AG04449 (cell line): ENCODE results near the gene SLC16A3.

Experiments
- CTCF ChIA-PET: fragments of 350-600 bp; formaldehyde crosslinking; extraction: SDS; loops from one replicate; lab custom pipeline; 2021; ENCODE audit warnings: antibody characterized with exemption; lab: Yijun Ruan, JAX
- POLR2A ChIA-PET: fragments of 400-600, 350-600 bp; formaldehyde crosslinking; extraction: SDS; loops from one replicate; lab custom pipeline; 2020; ENCODE audit warnings: antibody characterized with exemption, inconsistent platforms; lab: Yijun Ruan, JAX
- DNase-seq: peaks from one replicate; pipeline ENCODE4 v3.0.0-alpha.2; 2010; ENCODE audit warnings: low read depth, low spot score
- H3K4me3 ChIP-seq: 2 replicates; pipeline ENCODE4 v1.5.1; 2011; ENCODE audit warnings: low read depth, mild to moderate bottlenecking, control low read depth, low read length
- TF ChIP-seq, protein P1 (sequence below): IDR thresholded peaks from one replicate; pipeline ENCODE4 v1.5.1; 2011; ENCODE audit warnings: mild to moderate bottlenecking, moderate library complexity, low read length, control low read depth, inconsistent platforms; ENCODE audit not compliant: insufficient read depth; ENCODE audit errors: missing control alignments

The SLC16A3 gene

DNA sequence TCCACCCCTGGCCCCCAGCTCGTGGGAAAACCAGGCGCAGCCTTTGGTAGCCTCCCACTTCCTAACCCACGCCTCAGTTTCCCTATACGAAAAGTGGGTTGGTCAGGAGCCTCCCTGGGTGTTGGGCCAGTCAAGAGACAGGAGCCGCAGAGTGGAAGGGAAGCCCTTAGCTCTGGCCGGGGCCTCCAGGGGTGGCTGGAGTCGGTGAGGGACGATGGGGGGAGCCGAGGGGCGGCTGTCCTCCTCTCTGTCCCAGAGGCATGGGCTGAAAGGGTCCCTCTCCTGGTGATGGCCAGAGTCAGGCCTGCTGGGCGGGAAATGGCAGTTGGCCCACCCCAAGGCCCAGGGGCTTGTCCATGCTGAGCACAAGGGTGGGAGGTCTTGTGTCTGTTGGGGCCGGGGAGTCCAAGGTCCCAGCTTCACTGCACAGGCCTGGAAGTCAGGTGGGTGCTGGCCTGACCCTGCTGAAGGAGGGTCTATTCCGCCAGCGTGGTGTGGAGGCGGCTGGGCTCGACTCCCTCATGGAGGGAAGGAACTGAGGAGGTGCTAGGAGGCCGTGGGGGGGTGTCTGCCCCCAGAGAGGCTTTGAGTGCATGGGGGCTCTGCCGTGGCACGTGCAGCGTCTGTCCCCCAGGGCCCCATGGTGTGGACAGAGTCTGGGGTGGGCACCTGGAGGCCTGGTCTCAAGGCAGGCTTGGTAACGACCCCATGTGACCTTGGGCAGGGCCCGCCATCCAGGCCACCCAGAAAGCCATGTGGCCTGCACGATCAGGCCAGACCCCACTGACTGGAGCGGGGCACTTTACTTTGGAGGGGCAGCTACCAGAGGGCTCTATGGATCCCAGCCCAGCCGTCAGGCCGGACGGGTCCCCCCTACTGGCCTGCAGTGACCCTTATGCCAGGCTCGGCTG is 1.1 kb downstream of the SLC16A3 start:
- H3K4me3 ChIP-seq = peak overlapping the region; percentile 86
- TF ChIP-seq, protein P1, sequence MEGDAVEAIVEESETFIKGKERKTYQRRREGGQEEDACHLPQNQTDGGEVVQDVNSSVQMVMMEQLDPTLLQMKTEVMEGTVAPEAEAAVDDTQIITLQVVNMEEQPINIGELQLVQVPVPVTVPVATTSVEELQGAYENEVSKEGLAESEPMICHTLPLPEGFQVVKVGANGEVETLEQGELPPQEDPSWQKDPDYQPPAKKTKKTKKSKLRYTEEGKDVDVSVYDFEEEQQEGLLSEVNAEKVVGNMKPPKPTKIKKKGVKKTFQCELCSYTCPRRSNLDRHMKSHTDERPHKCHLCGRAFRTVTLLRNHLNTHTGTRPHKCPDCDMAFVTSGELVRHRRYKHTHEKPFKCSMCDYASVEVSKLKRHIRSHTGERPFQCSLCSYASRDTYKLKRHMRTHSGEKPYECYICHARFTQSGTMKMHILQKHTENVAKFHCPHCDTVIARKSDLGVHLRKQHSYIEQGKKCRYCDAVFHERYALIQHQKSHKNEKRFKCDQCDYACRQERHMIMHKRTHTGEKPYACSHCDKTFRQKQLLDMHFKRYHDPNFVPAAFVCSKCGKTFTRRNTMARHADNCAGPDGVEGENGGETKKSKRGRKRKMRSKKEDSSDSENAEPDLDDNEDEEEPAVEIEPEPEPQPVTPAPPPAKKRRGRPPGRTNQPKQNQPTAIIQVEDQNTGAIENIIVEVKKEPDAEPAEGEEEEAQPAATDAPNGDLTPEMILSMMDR = peak; percentile 0
- ChIA-PET POLR2A (interaction anchor here (0.7 to 4.6 kb wide), 13 partner anchors 9 to 276 kb away, joined by 3 to 101 read pairs (median 3); partner anchors contain the start of genes CCDC57 and FASN), CTCF (interaction anchor here (1.0 to 3.7 kb wide), 5 partner anchors 11 to 200 kb away, joined by 3 to 18 read pairs (median 4); no protein-coding TSS in a partner anchor)
- DNase-seq = no peak

DNA sequence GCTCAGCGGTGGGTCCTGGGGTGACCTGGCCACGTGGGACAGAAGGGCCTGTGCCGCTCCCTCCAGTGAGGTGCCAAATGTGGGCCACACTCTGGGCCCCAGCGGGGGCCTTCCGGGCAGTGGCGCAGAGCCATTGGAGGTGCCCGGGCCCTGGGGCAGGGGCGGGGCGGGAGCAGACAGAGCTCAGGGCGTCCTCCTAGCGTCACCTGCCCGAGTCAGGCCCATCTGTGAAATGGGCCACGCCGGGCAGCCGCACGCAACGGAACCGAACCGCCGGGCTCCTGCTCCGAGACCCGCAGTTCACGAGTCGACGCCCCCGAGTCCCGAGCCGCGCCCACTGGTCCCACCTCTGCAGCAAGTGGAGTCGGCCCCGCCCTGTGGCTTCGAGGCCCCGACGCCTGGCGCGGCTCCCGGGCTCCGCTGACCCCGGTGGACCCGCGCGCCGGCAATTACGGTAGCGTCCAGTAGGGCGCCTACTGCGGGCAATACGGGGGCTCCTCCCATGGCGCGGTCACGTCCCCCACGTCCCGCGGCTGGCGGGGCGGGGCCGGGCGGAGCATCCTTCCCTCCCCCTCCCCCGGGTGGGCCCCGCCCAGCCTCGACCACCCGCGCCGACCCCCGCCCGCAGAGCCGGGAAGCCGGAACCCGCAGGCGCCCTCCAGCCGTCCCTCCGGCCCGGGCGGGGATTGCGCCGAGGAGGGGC is 1.9 kb downstream of the SLC16A3 start:
- peak overlapping the region; percentile 86 for H3K4me3 ChIP-seq
- no peak for DNase-seq
- CTCF ChIA-PET = interaction anchor here (1.0 to 3.7 kb wide), 5 partner anchors 11 to 201 kb away, joined by 3 to 18 read pairs (median 3); no protein-coding TSS in a partner anchor
- TF ChIP-seq, protein P1 = peak; percentile 60
- POLR2A ChIA-PET = interaction anchor here (2.9 to 4.6 kb wide), 4 partner anchors 8 to 25 kb away, joined by 20 to 101 read pairs (median 46); partner anchors contain the start of gene CCDC57

DNA sequence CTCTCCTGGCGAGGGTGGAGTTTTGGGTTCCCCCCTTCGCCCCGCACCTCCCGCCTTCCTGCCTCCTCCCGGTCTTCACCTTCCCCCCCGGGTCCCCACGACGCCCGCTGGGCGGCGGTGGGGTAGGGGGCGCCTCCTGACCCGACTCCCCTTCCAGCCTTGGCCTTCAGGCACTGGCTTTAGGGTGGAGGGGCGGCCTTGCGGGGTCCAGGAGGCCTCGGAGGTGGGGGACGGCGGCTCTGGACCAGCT is 2.4 kb downstream of the SLC16A3 start:
- DNase-seq = no peak
- ChIA-PET CTCF (interaction anchor here (1.0 to 3.7 kb wide), 3 partner anchors 20 to 202 kb away, joined by 3 to 18 read pairs (median 4); no protein-coding TSS in a partner anchor), POLR2A (interaction anchor here (3.7 to 4.6 kb wide), 3 partner anchors 8 to 14 kb away, joined by 40 to 101 read pairs (median 51); partner anchors contain the start of gene CCDC57)
- peak overlapping the region; percentile 86 for H3K4me3 ChIP-seq
- TF ChIP-seq, protein P1 = no peak

DNA sequence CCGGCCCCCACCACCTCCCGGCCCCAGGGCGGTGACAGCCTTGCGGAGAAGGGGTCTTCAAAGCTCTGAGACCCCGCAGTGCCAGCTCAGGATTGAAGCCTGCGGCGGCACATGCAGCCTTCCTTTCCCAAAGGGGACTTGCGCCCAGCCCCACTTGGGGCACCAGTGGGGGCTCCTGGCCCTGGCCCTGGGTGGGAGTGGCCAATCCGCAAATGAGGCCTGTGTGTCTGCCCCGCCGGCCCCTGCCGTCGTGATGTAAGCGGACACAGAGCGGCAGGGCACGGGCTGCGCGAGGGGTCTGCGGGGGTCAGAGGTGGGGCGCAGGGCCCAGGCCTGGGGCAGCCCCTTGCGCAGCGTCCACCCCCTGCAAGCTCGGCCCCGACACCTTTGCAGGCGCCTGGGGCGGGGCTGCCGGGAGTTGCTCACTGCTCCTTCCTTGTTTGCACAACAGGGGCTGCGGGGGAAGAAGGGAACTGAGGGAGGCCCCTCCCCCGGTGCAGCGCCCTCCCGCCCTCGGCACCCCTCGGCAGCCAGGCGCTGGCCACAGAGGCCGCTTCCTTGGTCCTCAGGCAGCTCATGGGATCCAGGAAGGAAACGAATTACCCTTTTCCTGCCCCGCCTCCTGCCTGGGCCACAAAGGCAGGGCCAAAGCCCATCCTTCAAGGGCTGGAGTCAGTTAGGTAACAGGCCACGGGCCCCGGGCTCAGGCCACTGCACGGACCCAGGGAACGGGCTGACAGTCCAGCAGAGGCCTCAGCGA is 2.9 kb downstream of the SLC16A3 start:
- TF ChIP-seq, protein P1 = no peak
- no peak for DNase-seq
- ChIA-PET POLR2A (interaction anchor here (3.7 to 4.6 kb wide), 3 partner anchors 7 to 15 kb away, joined by 40 to 101 read pairs (median 51); partner anchors contain the start of gene CCDC57), CTCF (interaction anchor here (1.0 to 3.7 kb wide), 3 partner anchors 20 to 202 kb away, joined by 3 to 18 read pairs (median 4); no protein-coding TSS in a partner anchor)
- peak overlapping the region; percentile 86 for H3K4me3 ChIP-seq

DNA sequence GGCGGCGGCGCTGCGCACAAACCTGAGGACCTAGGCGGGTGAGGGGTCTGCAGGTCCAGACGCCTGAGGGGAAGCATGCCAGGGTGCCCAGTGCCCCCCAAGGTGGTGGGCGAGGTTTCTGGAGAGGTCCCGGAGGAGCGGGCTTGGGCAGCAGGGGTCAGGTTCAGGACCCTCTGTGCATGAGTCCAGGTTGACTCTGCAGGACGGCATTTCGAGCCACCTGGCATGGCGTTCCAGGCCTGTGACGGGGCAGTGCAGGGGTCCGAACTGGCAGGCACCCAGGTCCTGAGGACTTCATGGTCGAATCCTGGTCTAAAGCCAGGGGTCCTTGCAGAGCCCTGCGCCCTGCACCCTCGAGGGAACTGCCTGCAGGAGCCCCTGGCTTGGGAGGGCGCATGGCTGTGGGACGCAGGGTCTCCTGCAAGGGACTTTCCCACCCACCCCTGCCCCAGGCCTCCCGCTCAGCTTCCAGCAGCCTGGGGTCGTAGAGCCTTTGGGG is 3.5 kb downstream of the SLC16A3 start:
- ChIA-PET CTCF (interaction anchor here (1.6 kb wide), 1 partner anchor 203 kb away, joined by 4 read pairs; no protein-coding TSS in a partner anchor), POLR2A (interaction anchor here (4.5 to 4.6 kb wide), 2 partner anchors 10 to 16 kb away, joined by 51 to 101 read pairs; partner anchors contain the start of gene CCDC57)
- H3K4me3 ChIP-seq = peak overlapping the region; percentile 86
- no peak for DNase-seq
- TF ChIP-seq, protein P1 = no peak
